CD4-positive, alpha-beta T cell treated with Interleukin-10 for 1 hour (primary cell): ENCODE data around the gene JMJD1C.
"Not testable (repeated sequence)": the region's sequence is repeated elsewhere in the genome, so short reads cannot be mapped to it uniquely, and the experiment has no call there.

Experiments used
- DNase-seq: peaks from one replicate; pipeline ENCODE4 v3.0.0-alpha.2; 2020

The JMJD1C gene

DNA sequence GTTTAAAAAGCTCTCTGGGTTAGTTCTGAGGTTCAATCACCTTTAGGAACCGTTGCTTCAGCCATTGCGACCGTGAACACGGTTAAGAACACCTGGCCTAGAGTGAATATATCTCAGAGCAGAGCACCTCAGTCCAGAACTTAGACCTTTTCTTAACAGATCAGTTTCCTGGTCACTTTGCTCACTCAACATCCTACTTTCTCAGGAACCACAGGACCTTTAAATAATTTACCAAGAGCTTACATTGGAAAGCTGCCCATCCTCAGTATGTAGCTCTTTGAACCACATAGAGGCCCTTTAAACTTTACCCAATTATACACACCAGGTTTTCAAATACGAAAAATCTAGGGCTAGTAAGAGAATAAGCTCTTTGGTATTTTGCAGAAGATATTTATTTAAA lies 179.4 kb downstream of the JMJD1C start:
- no peak for DNase-seq

DNA sequence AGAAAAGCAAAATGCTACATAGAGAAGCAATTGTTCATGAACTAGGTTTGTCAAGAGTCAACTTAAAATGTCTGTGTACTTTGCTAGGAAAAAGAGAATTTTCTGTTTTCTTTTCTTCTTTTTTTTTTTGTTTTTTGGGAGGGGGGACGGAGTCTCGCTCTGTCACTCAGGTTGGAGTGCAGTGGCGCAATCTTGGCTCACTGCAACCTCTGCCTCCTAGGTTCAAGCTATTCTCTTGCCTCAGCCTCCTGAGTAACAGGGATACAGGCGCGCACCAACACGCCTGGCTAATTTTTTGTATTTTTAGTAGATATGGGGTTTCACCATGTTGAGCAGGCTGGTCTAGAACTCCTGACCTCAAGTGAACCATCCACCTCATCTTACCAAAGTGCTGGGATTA lies 181.9 kb downstream of the JMJD1C start:
- DNase-seq: not testable (repeated sequence)

GRCh38 chr10:63283093-63283492 lies 182.7 kb downstream of the JMJD1C start:
- DNase-seq: no peak

DNA sequence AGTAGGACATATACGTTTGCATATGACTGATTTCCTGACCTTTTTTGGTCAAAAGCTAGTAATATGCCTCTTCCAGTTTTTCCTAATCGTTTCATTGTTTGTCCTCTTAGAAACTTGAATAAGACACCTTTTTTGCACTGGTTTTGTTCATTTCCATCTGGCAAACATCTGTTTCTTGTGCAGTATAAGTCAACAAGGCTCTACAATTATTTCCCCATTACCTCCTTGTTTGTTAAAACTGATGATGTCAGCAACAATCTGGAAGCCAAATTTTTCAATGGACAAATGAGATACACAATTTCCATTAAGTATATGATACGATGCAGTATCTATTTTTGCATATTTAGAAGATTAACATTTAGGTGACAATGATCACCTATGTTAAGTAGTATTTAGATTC lies 183.8 kb downstream of the JMJD1C start:
- no peak for DNase-seq

DNA sequence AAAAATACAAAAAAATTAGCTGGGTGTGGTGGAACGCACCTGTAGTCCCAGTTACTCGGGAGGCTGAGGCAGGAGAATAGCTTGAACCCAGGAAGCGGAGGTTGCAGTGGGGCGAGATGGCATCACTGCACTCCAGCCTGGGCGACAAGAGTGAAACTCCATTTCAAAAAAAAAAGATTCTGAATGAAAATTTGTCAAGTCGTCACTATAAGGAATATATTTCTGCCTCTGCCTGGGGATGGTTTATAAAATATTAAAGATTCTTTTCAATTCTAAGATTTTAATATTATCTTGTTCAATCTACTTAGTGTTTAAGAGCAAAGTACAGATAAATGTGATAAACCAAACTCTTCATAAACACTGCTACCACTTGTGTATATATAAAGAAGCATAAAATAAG lies 185.4 kb downstream of the JMJD1C start:
- DNase-seq: no peak

- DNase-seq: no peak
These were observed 190.7 kb downstream of the JMJD1C start for GRCh38 chr10:63275094-63275493.

GRCh38 chr10:63273577-63273976 lies 192.2 kb downstream of the JMJD1C start:
- DNase-seq: peak; percentile 72

DNA sequence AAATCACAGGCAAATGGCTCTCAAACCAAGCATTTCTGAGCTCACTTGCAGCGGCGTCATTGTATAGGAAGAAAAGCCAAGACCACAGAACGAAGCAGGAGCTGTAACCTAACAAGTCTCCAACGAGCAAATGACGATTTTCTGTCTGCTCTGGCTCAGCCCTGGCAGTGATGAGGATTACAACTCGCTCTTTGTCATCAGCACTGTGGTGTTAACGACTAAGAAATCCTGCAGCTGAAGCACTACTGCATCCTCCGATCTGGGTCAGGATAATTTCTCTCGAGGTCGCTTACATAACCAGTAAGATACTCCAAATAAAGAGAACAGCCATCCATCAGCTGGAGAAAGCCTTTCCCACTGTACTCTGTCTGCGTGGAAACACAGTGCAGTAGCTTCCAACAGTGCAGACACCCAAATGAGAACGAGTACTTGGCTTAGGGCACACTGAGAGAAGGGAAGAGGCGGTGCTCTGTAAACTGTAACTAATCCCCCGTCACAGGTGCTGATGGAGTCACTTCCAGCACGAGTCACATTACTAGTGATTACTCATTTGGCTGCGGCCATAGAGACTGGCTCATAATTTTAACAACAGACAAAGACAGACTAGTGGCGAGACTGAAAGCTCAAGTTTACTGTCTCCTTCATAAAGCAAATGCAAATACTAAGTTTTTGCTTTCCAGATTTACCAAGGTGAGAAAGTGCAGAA lies 196.8 kb downstream of the JMJD1C start:
- peak; percentile 95 for DNase-seq

DNA sequence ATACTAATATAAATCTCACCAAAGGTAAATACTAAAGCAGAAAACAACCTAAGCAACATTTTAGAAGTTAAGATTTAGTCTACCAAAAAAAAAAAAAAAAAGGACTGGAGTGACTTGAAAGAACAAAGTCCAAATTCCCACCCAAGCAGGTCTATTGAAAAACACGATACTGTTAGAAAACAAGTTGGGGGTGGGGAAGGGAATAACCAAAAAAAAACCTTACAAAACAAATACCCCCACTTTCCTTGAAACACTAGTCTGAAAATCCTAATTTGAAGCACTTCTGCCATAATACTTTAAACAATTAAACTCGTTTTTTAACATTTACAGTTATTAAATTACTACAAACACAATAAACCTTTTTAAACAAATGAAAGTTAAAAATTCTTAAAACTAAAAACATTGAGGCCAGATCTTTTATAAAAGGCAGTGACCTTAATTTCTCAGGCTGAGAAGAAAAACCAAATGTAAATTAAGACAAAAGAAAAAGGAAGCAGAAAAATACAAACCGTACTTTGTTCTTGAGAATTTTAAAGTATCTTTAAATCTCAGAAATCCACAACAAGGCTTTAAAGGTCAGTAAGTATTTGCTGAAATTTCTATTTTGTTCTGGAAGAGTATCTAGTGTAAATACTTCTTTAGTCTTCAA lies 197.5 kb downstream of the JMJD1C start:
- no peak for DNase-seq

DNA sequence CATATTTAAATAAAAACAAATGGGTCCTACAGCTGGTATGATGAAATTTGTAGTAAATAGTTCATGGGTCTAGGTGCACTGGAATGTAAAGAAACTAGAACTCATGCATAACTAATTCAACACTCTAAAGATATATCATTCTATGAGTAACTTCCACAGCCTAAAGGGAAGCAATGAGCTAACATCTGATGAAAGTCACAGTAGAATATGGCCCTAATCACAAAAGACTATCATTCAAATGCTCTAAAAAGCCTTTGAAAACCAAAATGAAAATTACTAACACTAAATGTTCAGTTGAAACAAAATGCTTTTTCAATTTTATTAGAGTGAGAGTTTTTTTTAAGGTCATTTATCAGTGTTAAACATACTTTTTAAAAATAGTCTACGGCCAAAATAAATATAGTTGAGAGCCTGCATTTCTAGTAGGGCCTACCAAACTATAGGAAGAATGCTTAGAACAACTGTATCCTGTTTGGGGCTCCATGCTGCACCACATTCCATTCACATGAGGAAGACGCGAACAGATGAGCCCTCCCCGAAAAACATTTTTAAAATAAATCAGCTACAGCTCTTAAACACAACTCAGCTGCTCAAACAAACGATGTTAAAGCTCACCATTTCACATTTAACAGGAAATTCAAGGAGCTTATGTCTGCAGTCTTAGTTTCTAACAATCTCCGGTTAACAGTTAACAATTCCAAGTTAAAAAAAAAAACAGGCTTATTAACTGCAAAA lies 198.2 kb downstream of the JMJD1C start:
- DNase-seq: peak; percentile 42

GRCh38 chr10:63266391-63267316 lies 199.1 kb downstream of the JMJD1C start:
- DNase-seq: no peak

DNA sequence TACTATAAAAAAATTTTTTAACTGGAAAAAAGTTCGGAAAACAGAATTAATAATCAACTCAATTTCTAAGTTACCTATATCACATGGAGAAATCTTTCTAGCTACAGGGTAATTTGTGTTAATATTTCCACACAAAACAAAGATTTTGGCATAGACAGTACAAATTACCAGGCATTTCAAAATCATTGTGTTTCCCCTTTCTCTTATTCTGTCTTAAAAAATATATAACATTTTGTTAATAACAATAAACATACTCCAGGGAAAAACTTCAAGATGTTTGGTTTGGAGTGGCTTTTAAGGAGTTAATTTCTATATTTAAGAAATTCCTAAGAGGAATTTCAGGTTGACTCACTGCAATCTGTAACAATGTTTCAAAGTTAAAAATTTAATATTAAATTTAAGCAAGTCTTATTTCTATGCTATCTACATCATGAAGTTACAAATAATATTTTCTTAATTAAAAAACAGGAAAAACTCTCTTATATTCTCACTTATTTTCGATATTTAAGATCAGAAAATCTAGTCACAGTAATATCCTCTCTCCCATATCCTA lies 200.0 kb downstream of the JMJD1C start:
- no peak for DNase-seq

GRCh38 chr10:63265222-63265617 lies 200.6 kb downstream of the JMJD1C start:
- DNase-seq: peak; percentile 67

- DNase-seq: no peak
These were observed 201.1 kb downstream of the JMJD1C start for GRCh38 chr10:63264617-63265221.

DNA sequence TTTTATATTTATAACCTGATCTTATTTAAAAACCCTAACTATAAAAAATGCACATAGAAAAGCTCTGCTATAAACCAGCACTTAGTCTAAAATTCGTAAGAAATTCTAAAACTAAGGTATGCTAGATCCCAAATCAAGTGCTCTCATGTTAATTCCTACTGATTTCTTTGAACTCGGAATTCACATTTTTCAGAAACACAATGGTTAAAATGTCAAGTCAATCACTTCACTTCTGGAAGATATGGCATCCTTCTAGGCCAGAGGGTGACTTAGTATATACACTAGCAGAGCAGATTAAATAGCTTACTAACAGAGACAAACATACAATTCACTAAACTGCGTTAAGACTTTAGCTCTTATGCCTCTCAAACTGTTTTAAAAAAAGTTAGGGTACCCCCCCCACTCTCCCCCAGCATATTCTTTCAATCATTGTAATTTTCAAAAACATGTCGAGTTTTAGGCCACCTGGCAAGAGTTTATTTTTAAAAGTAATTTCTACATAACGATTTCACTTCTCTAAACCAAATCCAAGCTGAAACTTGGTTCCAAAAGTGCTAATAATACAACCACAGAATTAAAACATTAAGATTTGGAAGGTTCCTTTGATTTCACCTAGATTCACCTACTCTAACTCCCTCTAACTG lies 203.2 kb downstream of the JMJD1C start:
- DNase-seq: no peak

DNA sequence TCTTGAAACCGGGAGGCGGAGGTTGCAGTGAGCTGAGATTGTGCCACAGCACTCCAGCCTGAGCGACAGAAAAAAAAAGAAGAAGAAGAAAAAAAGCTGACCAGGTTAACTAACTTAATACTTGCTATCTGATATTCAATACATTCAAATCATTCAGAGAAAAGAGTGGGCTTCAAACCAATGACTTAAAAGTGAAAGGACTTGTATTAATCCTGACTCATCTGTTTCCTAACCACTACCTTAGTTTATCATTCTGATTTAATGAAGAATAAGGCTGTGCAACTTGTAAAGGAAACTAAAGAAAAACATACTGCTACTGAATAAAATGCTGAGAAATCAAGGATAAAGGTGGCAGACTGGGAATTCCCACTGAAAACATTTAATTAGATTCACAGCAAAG lies 204.3 kb downstream of the JMJD1C start:
- DNase-seq: no peak

DNA sequence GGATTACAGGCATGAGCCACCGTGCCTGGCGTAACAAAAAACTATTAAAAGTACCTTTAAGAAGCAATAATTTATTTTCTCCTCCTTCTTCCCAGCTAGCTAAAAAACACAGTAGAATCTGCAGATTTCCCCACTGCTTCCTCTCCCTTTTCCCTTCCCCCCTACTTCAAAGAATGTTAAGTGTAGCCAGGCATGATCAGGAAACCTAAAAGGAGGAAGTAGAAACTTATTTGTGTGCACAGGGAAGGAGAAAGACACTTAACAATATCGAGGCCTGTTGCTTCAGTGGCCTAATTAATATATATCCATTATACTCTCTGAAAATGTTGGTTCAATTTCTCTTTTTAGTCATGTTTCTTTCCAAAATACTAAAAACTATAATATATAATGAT lies 204.9 kb downstream of the JMJD1C start:
- DNase-seq: no peak

DNA sequence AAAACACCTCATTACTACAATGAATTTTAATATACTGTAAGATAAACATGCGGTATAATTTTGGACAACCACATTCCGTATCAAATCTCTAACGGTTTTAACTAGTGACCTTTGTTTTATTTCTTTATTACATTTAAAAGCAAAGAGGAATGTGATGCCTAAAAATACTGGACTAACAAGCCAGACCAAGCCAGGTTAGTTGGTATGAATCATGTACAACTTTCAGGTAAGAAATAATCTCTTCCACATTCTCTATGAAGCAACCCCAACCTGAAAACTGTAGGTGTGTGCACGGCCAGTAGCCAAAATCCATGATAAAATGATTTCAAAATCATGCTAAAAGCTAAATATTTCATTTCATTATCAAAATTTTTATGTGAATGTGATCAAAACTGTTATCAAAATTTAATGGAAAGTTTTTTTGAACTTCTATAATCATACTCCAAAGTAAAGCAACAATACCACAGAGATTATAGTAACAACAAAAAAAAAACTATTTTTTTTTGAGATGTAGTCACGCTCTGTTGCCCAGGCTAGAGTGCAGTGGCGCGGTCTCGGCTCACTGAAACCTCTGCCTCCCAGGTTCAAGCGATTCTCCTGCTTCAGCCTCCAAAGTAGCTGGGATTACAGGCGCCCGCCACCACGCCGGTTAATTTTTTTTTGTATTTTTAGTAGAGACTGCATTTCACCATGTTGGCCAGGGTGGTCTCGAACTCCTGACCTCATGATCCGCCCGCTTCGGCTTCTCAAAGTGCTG lies 205.5 kb downstream of the JMJD1C start:
- no peak for DNase-seq

- DNase-seq: no peak
These were observed 206.7 kb downstream of the JMJD1C start for GRCh38 chr10:63258920-63259678.

GRCh38 chr10:63257778-63258177 lies 208.0 kb downstream of the JMJD1C start:
- no peak for DNase-seq
